GM10248 (cell line): ENCODE measurements around the gene SCT.

Experiments used
- CTCF ChIA-PET: fragments of 300-600 bp; sonication (Branson Sonifier 250); formaldehyde crosslinking; extraction: SDS; loops from one replicate; lab custom pipeline; 2021; ENCODE audit warnings: antibody characterized with exemption; lab: Yijun Ruan, JAX
- POLR2A ChIA-PET: fragments of 350-650 bp; sonication (Branson Sonifier 250); formaldehyde crosslinking; extraction: SDS; loops from one replicate; lab custom pipeline; 2020; ENCODE audit warnings: antibody characterized with exemption; lab: Yijun Ruan, JAX
- DNase-seq: peaks from one replicate; pipeline ENCODE4 v3.0.0; 2012; ENCODE audit errors: extremely low spot score
- CTCF ChIP-seq: IDR thresholded peaks from 2 replicates; pipeline ENCODE4 v1.5.1; 2012; ENCODE audit warnings: mild to moderate bottlenecking, low read depth; ENCODE audit errors: extremely low read depth, missing control alignments, control extremely low read depth

Gene SCT

GRCh38 chr11:605286-606129, 21.5 kb downstream of the SCT start:
- DNase-seq, result no peak
- ChIA-PET CTCF (no interaction called here), POLR2A (no interaction called here)
- no peak for TF ChIP-seq CTCF

- ChIA-PET CTCF (no interaction called here), POLR2A (no interaction called here)
- DNase-seq, result no peak
- TF ChIP-seq CTCF, result no peak
Measured at GRCh38 chr11:603154-603553, 23.8 kb downstream of the SCT start.

- no peak for DNase-seq
- ChIA-PET POLR2A (no interaction called here), CTCF (no interaction called here)
- no peak for TF ChIP-seq CTCF
Measured at GRCh38 chr11:601573-602245, 25.3 kb downstream of the SCT start.

GRCh38 chr11:598005-598680, 28.8 kb downstream of the SCT start:
- TF ChIP-seq CTCF, result no peak
- POLR2A ChIA-PET, result no interaction called here
- CTCF ChIA-PET, result no interaction called here
- DNase-seq, result no peak

GRCh38 chr11:597166-597725, 29.7 kb downstream of the SCT start:
- no peak for DNase-seq
- POLR2A ChIA-PET, result no interaction called here
- CTCF ChIA-PET, result no interaction called here
- no peak for TF ChIP-seq CTCF

- DNase-seq, result no peak
- no peak for TF ChIP-seq CTCF
- ChIA-PET POLR2A (no interaction called here), CTCF (no interaction called here)
Measured at GRCh38 chr11:596374-596773, 30.6 kb downstream of the SCT start.
